K562 (cell line): ENCODE data around the gene FAM171A1. TPM values are rescaled to one million over a fixed set of nuclear protein-coding genes. Genes with fewer than 3 reads are reported as not detected.

Source experiments
- DACH1 ChIP-seq: fragments of 450-650 bp; IDR thresholded peaks from 2 replicates; pipeline ENCODE4 v1.6.1; 2018; ENCODE audit not compliant: partially characterized antibody
- ETV1 ChIP-seq: fragments of 450-650 bp; conservative IDR thresholded peaks from 2 replicates; pipeline ENCODE4 v1.6.1; 2016; ENCODE audit warnings: missing genetic modification characterization, control low read depth, low read depth, missing compliant biosample characterization
- HNRNPUL1 ChIP-seq: fragments of 200-400 bp; formaldehyde crosslinking; IDR thresholded peaks from 2 replicates; pipeline ENCODE4 v1.6.1; 2017; ENCODE audit warnings: low read length
- ILK ChIP-seq: fragments of 450-650 bp; IDR thresholded peaks from 2 replicates; pipeline ENCODE4 v1.6.1; 2016; ENCODE audit warnings: missing genetic modification characterization, low read depth, mild to moderate bottlenecking, missing compliant biosample characterization, moderate library complexity, borderline replicate concordance
- MECOM ChIP-seq: fragments of 250-450 bp; sonication (Bioruptor Pico); IDR thresholded peaks from 2 replicates; pipeline ENCODE4 v1.8.0; 2022; ENCODE audit warnings: inconsistent platforms
- ZNF282 ChIP-seq: sonication (generic); formaldehyde crosslinking; IDR thresholded peaks from 2 replicates; pipeline ENCODE4 v1.8.1; 2023; ENCODE audit warnings: missing genetic modification reagents
- polyA plus RNA-seq, 8 experiments: library from polyadenylated mRNA; depleted of rRNA in 4 of 8; stranded (reverse) in 5 of 8; unstranded in 3 of 8; fragments of >200 nt; fragmentation: Nextera tagmentation in 2 of 8; fragmentation: Illumina TruSeq in 1 of 8; extraction: Ambion mirVana in 2 of 8; extraction: Trizol in 1 of 8; gene quantifications; 2 replicates each; pipeline versions ENCODE4 v1.2.1 to v1.2.3, GENCODE V29; 2011 to 2014; ENCODE audit warnings: inconsistent platforms in 1 of 8, missing spikeins in 1 of 8
- total RNA-seq, 7 experiments: library from RNA; depleted of rRNA in 6 of 7; stranded (reverse); fragments of >200 nt in 6 of 7; fragmentation: Illumina TruSeq in 2 of 7; extraction: Trizol in 2 of 7; gene quantifications; 2 replicates each; pipeline versions ENCODE4 v1.2.1 to v1.2.3, GENCODE V29; 2011 to 2021; ENCODE audit warnings: low replicate concordance in 1 of 7
- TF ChIP-seq, protein P1 (sequence below), 2 experiments: fragments of 450-650 bp; IDR thresholded peaks; 2 replicates each; pipeline ENCODE4 v1.6.1; 2016; ENCODE audit warnings: mild to moderate bottlenecking in 2 of 2, borderline replicate concordance in 1 of 2, low read depth in 1 of 2, moderate library complexity in 1 of 2
- TF ChIP-seq, protein P2 (sequence below), 2 experiments: IDR thresholded peaks in 1 of 2; conservative IDR thresholded peaks in 1 of 2; 2 replicates each; pipeline ENCODE4 v1.6.1; 2016; ENCODE audit warnings: low read depth in 2 of 2, mild to moderate bottlenecking in 1 of 2, missing compliant biosample characterization in 1 of 2, missing genetic modification characterization in 1 of 2, moderate library complexity in 1 of 2
- TF ChIP-seq, protein P3 (sequence below): fragments of 250-450 bp; sonication (Bioruptor Pico); IDR thresholded peaks from 2 replicates; pipeline ENCODE4 v1.8.0; 2022; ENCODE audit warnings: moderate library complexity, mild to moderate bottlenecking, inconsistent platforms
- TF ChIP-seq, protein P4 (sequence below): fragments of 150-350 bp; conservative IDR thresholded peaks from 2 replicates; pipeline ENCODE4 v1.6.1; 2014; ENCODE audit warnings: low read length

The FAM171A1 gene
- total and polyA plus RNA-seq, 9 of the 15 experiments (the other 6 are each of a cell fraction or from before 2014, with no cell fraction given), result 0.51 to 8.2 (median 4.8) TPM

DNA sequence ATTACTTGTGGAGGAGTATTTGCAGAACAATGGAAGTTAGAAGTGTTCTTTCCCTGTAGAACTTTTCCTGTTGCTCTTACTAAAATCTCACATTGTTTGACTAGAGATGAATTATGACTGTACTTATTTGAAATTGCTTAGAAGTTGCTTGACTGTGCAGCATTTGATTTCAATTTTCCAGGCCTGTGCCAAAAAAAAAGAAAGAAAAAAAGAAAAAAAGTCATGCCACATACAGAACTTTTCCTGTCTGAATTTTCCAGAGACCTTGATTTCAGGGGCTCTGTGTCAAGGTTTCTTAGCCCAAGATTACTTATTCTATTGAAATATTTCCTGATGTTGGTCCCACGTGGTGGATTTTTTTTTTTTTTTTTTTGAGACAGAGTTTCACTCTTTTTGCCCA, 3.5 kb upstream of the FAM171A1 start (continued):
- TF ChIP-seq, protein P1, sequence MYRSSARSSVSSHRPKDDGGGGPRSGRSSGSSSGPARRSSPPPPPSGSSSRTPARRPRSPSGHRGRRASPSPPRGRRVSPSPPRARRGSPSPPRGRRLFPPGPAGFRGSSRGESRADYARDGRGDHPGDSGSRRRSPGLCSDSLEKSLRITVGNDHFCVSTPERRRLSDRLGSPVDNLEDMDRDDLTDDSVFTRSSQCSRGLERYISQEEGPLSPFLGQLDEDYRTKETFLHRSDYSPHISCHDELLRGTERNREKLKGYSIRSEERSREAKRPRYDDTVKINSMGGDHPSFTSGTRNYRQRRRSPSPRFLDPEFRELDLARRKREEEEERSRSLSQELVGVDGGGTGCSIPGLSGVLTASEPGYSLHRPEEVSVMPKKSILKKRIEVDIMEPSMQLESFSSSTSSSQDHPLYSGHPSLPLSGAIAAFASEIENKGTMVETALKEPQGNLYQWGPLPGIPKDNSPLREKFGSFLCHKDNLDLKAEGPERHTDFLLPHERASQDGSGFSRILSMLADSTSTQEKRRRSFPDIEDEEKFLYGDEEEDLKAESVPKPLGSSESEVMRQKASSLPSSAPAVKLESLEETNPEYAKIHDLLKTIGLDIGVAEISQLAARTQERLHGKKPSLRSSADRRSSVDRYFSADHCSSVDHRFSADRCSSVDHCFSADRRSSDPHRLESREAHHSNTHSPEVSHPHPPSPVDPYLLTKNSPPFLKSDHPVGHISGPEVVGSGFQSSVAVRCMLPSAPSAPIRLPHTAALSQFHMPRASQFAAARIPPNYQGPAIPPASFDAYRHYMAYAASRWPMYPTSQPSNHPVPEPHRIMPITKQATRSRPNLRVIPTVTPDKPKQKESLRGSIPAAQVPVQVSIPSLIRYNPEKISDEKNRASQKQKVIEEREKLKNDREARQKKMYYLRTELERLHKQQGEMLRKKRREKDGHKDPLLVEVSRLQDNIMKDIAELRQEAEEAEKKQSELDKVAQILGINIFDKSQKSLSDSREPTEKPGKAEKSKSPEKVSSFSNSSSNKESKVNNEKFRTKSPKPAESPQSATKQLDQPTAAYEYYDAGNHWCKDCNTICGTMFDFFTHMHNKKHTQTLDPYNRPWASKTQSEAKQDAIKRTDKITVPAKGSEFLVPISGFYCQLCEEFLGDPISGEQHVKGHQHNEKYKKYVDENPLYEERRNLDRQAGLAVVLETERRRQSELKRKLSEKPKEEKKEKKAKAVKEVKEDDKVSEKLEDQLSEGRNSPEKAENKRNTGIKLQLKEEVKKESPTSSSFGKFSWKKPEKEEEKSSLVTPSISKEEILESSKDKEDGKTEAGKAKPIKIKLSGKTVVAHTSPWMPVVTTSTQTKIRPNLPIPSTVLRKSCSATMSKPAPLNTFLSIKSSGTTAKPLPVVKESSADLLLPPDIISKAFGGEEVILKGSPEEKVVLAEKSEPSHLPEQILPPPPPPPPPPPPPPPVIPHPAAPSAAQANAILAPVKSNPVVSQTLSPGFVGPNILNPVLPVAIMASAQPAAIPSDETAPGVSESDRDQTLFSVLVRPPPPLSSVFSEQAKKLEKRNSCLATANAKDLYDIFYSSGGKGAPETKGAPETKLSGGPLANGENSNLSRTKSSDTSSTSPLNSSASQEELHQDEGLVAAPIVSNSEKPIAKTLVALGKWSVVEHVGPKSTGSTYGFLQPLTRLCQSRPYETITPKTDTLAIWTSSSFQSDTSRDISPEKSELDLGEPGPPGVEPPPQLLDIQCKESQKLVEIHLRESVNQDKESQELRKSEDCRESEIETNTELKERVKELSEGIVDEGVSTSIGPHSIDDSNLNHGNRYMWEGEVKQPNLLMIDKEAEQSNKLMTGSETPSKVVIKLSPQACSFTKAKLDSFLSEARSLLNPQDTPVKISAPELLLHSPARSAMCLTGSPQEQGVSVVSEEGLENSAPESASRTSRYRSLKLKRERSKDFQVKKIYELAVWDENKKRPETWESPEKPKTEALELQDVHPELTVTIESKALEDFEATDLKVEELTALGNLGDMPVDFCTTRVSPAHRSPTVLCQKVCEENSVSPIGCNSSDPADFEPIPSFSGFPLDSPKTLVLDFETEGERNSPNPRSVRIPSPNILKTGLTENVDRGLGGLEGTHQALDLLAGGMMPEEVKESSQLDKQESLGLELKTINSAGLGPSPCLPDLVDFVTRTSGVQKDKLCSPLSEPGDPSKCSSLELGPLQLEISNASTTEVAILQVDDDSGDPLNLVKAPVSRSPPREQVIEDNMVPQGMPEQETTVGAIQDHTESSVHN (IDR thresholded peaks at IDR 0.05; ENCODE audit: borderline replicate concordance in 1 of 2, low read depth in 1 of 2), result no peak
- TF ChIP-seq ILK (tag) (no peak), DACH1 (no peak), MECOM (CRISPR knock-in tag) (no peak), ETV1 (tag) (no peak), ZNF282 (CRISPR knock-in tag) (no peak), HNRNPUL1 (no peak)
- TF ChIP-seq, protein P2, sequence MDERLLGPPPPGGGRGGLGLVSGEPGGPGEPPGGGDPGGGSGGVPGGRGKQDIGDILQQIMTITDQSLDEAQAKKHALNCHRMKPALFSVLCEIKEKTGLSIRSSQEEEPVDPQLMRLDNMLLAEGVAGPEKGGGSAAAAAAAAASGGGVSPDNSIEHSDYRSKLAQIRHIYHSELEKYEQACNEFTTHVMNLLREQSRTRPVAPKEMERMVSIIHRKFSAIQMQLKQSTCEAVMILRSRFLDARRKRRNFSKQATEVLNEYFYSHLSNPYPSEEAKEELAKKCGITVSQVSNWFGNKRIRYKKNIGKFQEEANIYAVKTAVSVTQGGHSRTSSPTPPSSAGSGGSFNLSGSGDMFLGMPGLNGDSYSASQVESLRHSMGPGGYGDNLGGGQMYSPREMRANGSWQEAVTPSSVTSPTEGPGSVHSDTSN (CRISPR knock-in tag; IDR thresholded peaks at IDR 0.05; ENCODE audit: low read depth), result no peak
- TF ChIP-seq, protein P2 (tag; conservative IDR thresholded peaks at IDR 0.05; ENCODE audit: low read depth), result no peak
- TF ChIP-seq, protein P3, sequence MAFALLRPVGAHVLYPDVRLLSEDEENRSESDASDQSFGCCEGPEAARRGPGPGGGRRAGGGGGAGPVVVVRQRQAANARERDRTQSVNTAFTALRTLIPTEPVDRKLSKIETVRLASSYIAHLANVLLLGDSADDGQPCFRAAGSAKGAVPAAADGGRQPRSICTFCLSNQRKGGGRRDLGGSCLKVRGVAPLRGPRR, result no peak
- TF ChIP-seq, protein P4, sequence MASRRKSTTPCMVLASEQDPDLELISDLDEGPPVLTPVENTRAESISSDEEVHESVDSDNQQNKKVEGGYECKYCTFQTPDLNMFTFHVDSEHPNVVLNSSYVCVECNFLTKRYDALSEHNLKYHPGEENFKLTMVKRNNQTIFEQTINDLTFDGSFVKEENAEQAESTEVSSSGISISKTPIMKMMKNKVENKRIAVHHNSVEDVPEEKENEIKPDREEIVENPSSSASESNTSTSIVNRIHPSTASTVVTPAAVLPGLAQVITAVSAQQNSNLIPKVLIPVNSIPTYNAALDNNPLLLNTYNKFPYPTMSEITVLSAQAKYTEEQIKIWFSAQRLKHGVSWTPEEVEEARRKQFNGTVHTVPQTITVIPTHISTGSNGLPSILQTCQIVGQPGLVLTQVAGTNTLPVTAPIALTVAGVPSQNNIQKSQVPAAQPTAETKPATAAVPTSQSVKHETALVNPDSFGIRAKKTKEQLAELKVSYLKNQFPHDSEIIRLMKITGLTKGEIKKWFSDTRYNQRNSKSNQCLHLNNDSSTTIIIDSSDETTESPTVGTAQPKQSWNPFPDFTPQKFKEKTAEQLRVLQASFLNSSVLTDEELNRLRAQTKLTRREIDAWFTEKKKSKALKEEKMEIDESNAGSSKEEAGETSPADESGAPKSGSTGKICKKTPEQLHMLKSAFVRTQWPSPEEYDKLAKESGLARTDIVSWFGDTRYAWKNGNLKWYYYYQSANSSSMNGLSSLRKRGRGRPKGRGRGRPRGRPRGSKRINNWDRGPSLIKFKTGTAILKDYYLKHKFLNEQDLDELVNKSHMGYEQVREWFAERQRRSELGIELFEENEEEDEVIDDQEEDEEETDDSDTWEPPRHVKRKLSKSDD, result no peak
